Astrocyte of the cerebellum (primary cell): ENCODE data around the gene TIAM1.

ENCODE experiments used
- DNase-seq: peaks from one replicate; pipeline ENCODE4 v3.0.0-alpha.2; 2011; ENCODE audit warnings: low read depth
- H3K4me3 ChIP-seq: 2 replicates; pipeline ENCODE4 v1.5.1; 2011; ENCODE audit warnings: mild to moderate bottlenecking, low read depth, low read length, moderate library complexity
- CTCF ChIP-seq: IDR thresholded peaks from 2 replicates; pipeline ENCODE4 v1.5.1; 2012; ENCODE audit warnings: low read length, low read depth, moderate library complexity, mild to moderate bottlenecking; ENCODE audit errors: missing control alignments
- in situ Hi-C: cut with HindIII; loops from 2 replicates; pipeline ENCODE4 v1.10.0; 2017; ENCODE audit warnings: low sequenced_read_pairs

The TIAM1 gene

GRCh38 chr21:31349208-31349607, 5.1 kb upstream of the TIAM1 start:
- TF ChIP-seq CTCF, result no peak
- no peak overlapping the region for H3K4me3 ChIP-seq
- no peak for DNase-seq
- in situ Hi-C loops, result no loop called here

GRCh38 chr21:31348188-31348587, 4.1 kb upstream of the TIAM1 start:
- no peak for TF ChIP-seq CTCF
- no peak for DNase-seq
- in situ Hi-C loops, result no loop called here
- H3K4me3 ChIP-seq, result no peak overlapping the region

GRCh38 chr21:31347435-31348032, 3.5 kb upstream of the TIAM1 start:
- TF ChIP-seq CTCF, result peak; percentile 64
- DNase-seq, result no peak
- in situ Hi-C loops, result no loop called here
- H3K4me3 ChIP-seq, result no peak overlapping the region

GRCh38 chr21:31346256-31346821, 2.3 kb upstream of the TIAM1 start:
- TF ChIP-seq CTCF, result no peak
- in situ Hi-C loops, result no loop called here
- DNase-seq, result no peak
- H3K4me3 ChIP-seq, result no peak overlapping the region

GRCh38 chr21:31345136-31345535, 1.1 kb upstream of the TIAM1 start:
- in situ Hi-C loops, result no loop called here
- no peak for DNase-seq
- no peak overlapping the region for H3K4me3 ChIP-seq
- no peak for TF ChIP-seq CTCF

GRCh38 chr21:31343030-31343510, 991 bp downstream of the TIAM1 start:
- DNase-seq, result no peak
- H3K4me3 ChIP-seq, result peak overlapping the region; percentile 68
- no peak for TF ChIP-seq CTCF
- in situ Hi-C loops, result no loop called here
